Measurements from ENCODE around the gene SLC15A2.
"Not testable (repeated sequence)": the region's sequence is repeated elsewhere in the genome, so short reads cannot be mapped to it uniquely, and the experiment has no call there.

Gene SLC15A2

GRCh38 chr3:121894301-121894990 is at the start of gene SLC15A2:
SLC15A2 (plus strand) TSS chr3:121894401; CDS start chr3:121894477, 76 bp downstream.
- no peak for DNase-seq (ENCODE audit: low read depth)

- DNase-seq (ENCODE audit: low read depth) = no peak
Measured at GRCh38 chr3:121844892-121845291, 49.3 kb upstream of the SLC15A2 start.

GRCh38 chr3:121852256-121852655 is 41.9 kb upstream of the SLC15A2 start:
- DNase-seq (ENCODE audit: low read depth) = no peak

- no peak for DNase-seq (ENCODE audit: low read depth)
Measured at GRCh38 chr3:121855555-121855954, 38.6 kb upstream of the SLC15A2 start.

GRCh38 chr3:121857778-121858177 is 36.4 kb upstream of the SLC15A2 start:
- not testable (repeated sequence) for DNase-seq (ENCODE audit: low read depth)

- DNase-seq (ENCODE audit: low read depth) = not testable (repeated sequence)
Measured at GRCh38 chr3:121863247-121863646, 31.0 kb upstream of the SLC15A2 start.

GRCh38 chr3:121863801-121864200 is 30.4 kb upstream of the SLC15A2 start:
- DNase-seq (ENCODE audit: low read depth) = no peak

GRCh38 chr3:121869736-121870135 is 24.5 kb upstream of the SLC15A2 start:
- DNase-seq (ENCODE audit: low read depth) = no peak

GRCh38 chr3:121870717-121871116 is 23.5 kb upstream of the SLC15A2 start:
- no peak for DNase-seq (ENCODE audit: low read depth)

GRCh38 chr3:121871430-121871829 is 22.8 kb upstream of the SLC15A2 start:
- DNase-seq (ENCODE audit: low read depth) = no peak

GRCh38 chr3:121878411-121878810 is 15.8 kb upstream of the SLC15A2 start:
- DNase-seq (ENCODE audit: low read depth) = no peak

- no peak for DNase-seq (ENCODE audit: low read depth)
Measured at GRCh38 chr3:121883507-121883906, 10.7 kb upstream of the SLC15A2 start.

GRCh38 chr3:121885386-121885785 is 8.8 kb upstream of the SLC15A2 start:
- no peak for DNase-seq (ENCODE audit: low read depth)

GRCh38 chr3:121895121-121895520 is 920 bp downstream of the SLC15A2 start:
- no peak for DNase-seq (ENCODE audit: low read depth)

GRCh38 chr3:121895736-121896135 is 1.5 kb downstream of the SLC15A2 start:
- no peak for DNase-seq (ENCODE audit: low read depth)

GRCh38 chr3:121896823-121897222 is 2.6 kb downstream of the SLC15A2 start:
- DNase-seq (ENCODE audit: low read depth) = no peak

GRCh38 chr3:121897296-121897695 is 3.1 kb downstream of the SLC15A2 start:
- DNase-seq (ENCODE audit: low read depth) = no peak

GRCh38 chr3:121913305-121913990 is 19.2 kb downstream of the SLC15A2 start:
- DNase-seq (ENCODE audit: low read depth) = no peak

GRCh38 chr3:121914081-121914998 is 20.1 kb downstream of the SLC15A2 start:
- DNase-seq (ENCODE audit: low read depth) = no peak

- no peak for DNase-seq (ENCODE audit: low read depth)
Measured at GRCh38 chr3:121916189-121916588, 22.0 kb downstream of the SLC15A2 start.

GRCh38 chr3:121918779-121919483 is 24.7 kb downstream of the SLC15A2 start:
- no peak for DNase-seq (ENCODE audit: low read depth)

- no peak for DNase-seq (ENCODE audit: low read depth)
Measured at GRCh38 chr3:121924734-121925133, 30.5 kb downstream of the SLC15A2 start.
